SHP77 (cell line): ENCODE data around the gene COQ8B.
"Not testable (repeated sequence)": the region's sequence is repeated elsewhere in the genome, so short reads cannot be mapped to it uniquely, and the experiment has no call there.

Experiments
- DNase-seq, 2 experiments: peaks; one replicate each; lab custom pipeline; 2025; lab: John Stamatoyannopoulos, UW

The COQ8B gene

DNA sequence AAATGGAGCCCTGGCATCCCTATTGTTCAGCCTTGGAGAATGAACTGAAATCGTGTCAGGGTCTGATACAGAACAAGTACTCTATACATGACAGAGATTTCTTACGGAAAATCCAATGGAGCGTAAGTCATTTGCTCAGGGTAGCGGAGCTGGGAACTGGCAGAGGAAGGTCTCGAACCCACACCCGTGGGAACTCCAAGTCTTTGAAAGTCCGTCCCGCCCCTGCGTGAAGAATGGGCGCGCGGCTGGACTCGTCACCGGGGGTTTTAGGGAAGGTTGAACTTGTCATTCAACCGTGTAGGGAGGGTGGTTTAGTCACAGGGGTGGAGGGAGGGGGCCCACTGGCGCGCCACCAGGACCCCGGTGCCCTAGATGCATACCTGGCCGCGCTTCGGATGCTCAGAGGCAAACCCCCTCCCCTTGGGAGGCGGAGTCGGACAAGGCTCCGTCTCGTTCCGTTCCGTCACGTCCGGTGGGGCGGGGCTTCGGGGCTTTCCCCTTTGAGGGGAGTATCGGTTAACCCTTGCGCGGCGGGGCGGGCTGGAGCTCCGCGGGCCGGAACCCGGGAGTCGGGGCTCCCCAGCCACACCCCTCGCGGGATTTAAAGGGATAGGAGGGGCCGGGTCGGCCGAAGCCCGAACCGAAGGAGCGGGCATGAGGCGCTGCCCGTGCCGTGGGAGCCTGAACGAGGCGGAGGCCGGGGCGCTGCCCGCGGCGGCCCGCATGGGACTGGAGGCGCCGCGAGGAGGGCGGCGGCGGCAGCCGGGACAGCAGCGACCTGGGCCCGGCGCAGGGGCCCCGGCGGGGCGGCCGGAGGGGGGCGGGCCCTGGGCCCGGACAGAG is at the start of gene COQ8B, which contains the start of gene ITPKC:
Gene COQ8B, minus strand, starts transcription at position 405 of the 843 bp plus-strand sequence. CDS start 2,254 bp downstream, outside the sequence.
Gene ITPKC, plus strand, starts transcription at position 631 of the 843 bp plus-strand sequence. Its CDS starts 24 bp downstream, at position 655.
- DNase-seq: peak; percentile 99

DNA sequence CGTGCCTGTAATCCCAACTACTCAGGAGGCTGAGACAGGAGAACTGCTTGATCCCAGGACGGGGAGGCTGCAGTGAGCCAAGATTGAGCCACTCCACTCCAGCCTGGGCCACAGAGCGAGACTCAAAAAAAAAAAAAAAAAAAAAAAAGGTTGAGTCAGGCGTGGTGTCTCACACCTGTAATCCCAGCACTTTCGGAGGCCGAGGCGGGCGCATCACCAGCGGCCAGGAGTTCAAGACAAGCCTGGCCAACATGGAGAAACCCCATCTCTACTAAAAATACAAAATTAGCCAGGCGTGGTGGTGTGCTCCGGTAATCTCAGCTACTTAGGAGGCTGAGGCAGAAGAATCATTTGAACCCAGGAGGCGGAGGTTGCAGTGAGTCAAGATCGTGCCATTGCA is 49.7 kb upstream of the COQ8B start:
- not testable (repeated sequence) for DNase-seq

DNA sequence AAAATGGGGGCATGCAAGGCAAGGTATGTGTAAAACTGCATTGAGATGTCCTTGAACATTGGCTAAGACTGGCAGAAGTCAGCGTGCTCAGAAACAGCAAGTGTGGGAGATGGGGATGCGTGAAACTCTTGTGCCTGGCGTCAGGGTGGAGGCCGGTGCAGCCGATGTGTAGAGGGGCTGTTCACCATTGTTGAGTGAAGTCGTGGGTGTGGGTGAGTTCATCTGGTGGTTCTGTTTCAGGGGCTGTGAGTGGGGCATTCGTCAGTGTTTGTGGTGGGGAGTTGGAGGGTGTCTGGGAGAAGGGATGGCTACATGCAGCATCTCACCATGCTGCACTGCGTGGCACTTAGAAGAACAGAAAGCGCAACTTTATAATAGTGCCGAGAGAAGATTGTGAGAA is 47.3 kb upstream of the COQ8B start:
- no peak for DNase-seq

DNA sequence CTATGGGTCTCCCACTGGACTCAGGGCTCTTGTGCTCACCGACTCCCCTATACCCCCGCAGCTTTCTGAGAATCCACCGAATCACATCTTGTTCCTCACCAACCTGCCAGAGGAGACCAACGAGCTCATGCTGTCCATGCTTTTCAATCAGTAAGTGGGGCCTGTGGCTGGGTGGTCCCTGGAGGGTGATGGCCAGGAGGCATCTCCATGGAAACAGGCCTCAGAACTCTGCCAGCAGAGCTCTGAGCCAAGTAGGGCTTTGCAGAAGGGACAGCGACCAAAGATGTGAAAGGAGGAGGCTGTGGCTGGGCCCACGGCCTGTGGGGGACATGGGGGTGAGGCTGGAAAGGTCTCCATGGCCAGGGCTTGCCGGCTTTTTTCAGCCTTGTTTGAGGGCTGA is 46.8 kb upstream of the COQ8B start:
- DNase-seq: no peak

DNA sequence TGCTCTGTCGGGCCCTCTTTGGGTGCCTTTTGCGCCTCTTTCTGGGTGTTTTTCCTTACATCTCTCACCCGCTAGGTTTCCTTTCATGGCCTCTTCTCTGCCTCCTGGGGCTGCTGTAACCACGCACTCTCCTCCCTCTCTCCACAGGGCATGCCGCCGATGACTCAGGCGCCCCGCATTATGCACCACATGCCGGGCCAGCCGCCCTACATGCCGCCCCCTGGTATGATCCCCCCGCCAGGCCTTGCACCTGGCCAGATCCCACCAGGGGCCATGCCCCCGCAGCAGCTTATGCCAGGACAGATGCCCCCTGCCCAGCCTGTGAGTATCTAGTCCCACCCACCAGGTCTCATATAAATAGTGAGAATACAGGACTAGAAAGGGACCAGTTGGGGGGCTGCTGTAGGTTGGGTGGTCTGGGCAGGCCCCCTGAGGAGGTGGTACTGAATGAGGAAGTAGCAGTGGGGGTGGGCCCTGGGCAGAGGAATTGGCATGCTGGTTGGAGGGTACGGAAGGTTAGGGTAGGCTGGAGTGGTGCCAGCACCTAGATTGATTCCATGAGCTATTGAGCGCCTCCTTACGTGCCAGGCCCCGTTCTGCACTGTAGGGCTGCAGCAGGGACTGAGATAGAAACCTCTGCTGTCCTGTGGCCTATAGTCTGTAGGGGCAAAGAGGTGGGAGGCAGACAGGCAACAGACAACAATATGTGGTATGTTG is 46.2 kb upstream of the COQ8B start:
- no peak for DNase-seq

DNA sequence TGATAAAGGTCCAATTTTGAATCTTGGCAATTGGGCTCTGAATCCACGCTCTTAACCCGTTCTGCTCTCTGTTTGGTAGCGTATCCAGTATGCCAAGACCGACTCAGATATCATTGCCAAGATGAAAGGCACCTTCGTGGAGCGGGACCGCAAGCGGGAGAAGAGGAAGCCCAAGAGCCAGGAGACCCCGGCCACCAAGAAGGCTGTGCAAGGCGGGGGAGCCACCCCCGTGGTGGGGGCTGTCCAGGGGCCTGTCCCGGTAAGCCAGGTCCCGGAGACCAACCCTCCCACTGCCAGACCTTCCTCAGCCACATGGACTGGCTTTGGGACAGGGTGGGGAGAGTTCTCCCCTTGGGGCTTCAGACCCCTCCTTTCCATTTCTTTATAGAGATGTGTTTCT is 42.7 kb upstream of the COQ8B start:
- no peak for DNase-seq

DNA sequence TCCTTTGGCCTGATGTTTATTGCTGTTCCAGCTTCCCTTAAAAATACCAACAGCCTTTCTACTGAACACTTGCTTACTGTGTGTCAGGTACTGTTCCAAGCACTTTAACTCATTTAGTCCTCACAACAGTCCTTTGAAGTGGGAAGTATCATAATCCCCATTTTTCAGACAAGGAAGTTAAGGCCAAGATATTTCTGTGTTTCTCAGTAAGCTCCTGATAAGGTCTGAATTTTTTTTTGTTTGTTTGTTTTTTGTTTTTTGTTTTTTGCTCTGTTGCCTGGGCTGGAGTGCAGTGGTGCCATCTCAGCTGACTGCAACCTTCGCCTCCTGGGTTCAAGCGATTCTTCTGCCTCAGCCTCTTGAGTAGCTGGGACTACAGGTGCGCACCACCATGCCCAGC is 41.8 kb upstream of the COQ8B start:
- no peak for DNase-seq

DNA sequence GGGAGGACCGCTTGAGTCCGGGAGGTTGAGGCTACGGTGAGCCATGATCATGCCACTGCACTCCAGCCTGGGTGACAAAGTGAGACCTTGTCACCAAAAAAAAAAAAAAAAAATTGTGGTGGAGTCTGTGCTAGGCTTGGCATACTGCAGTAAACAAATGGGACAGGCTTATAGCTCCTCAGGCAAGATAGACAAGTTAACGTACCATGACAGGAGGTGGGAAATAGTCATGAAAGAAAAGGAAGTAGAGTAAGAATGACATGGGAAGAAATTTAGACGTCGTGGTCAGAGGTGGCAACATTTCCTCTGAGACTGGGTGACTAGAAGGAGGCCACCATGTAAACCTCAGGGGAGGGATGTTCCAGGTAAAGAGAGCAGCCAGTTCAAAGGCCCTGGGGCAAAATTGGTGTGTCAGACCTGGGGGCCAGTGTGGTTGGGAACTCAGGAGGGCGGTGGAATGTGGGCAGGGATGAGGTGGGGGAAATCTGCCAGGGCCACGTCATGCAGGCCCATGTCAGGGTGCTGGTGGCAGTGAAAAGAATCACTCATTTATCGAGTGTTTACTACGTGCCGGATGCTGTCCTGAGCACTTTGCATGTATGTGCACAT is 39.9 kb upstream of the COQ8B start:
- no peak for DNase-seq

DNA sequence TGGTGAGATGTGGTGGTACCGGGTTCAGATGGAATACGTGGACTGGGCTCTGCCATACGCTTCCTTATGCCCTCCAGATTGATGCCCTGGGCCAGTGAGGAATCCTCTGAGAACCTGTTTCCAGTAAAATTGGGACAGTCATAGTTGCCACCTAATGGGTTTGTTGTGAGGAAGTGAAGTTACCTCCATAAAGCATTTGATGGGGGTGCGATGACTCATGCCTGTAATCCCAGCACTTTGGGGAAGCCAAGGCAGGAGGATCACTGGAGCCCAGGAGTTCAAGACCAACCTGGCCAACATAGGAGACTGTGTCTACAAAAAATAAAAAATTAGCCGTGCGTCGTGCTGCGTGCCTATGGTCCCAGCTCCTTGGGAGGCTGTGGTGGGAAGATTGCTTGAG is 39.1 kb upstream of the COQ8B start:
- DNase-seq: no peak

DNA sequence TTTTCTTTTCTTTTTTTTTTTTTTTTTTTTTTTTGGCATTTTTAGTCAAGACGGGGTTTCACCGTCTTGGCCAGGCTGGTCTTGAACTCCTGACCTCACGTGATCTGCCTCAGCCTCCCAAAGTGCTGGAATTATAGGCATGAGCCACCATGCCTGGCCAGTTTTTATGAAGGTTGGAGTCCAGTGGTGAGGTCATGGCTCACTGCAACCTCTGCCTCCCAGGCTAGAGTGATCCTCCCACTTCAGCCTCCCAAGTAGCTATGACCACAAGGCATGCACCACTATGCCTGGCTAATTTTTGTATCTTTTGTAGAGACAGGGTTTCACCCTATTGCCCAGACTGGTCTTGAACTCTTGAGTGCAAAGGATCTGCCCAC is 38.5 kb upstream of the COQ8B start:
- no peak for DNase-seq

DNA sequence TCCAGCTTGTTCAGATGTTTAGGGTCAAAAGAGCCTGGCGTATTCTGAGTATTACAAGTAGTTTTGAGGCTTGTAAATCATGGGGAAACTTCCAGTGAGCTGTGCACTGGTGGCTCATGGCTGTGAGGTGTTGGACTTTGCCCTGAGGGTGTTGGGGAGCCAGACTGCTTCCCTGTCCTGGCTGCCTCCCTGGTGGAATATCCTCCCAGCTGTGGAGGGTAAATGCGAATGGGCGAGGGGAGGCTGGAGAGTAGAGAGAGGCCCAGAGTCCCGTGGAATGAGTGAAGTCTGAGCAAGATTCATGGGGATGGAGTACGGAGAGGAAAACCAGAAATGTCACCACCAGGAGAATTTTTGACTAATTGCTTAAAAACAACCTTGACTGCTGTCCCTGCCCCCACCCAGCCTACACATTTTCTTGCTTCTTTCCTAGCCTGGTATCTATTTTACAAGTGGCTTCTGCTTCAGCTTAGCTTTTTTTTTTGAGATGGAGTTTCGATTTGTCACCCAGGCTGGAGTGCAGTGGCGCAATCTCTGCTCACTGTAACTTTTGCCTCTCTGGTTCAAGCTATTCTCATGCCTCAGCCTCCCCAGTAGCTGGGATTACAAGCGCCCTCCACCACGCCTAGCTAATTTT is 38.0 kb upstream of the COQ8B start:
- DNase-seq: no peak

DNA sequence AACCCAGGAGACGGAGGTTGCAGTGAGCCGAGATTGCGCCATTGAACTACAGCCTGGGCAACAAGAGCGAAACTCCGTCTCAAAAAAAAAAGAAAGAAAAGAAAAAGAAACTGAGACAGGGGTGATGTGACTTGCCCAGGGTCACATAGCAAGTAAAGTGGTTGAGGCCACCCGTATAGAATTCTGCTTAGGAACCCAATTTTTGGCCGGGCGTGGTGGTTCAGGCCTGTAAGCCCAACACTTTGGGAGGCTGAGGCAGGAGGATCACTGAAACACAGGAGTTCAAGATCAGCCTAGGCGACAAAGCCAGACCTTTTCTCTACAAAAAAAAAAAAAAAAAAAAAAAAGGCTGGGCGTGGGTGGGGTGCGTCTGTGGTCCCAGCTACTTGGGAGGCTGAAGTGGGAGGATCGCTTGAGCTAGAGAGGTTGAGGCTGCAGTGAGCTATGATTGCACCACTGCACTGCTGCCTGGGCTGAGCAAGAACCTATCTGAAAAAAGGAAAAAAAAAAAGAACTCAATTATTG is 35.6 kb upstream of the COQ8B start:
- no peak for DNase-seq

DNA sequence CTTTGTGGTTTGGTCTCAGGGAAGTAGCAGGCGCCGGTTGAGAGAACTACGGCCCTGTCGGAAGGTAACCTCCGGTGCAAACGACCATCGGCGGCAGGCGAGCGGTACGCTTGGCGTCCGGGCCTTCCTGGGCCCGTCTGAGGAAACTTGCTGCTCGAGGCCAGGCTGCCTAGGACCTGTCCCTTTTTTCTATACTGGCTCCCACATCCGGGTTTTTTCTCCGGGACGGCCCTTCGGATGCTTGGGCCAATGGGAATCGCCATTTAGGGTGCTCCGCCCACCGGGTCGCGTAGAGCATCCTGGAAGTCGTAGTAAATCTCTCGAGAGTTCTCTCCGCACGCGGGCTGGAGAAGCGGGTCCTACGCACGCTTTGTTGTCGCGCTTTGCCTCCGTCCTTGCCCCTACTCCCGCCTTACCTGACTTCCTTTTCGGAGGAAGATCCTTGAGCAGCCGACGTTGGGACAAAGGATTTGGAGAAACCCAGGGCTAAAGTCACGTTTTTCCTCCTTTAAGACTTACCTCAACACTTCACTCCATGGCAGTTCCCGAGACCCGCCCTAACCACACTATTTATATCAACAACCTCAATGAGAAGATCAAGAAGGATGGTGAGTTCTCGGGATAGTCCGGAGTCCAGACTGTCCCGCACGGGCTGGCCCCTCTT is 34.3 kb upstream of the COQ8B start, which contains the start of gene SNRPA:
Gene SNRPA, plus strand, starts transcription at position 330 of the 664 bp plus-strand sequence. Its CDS starts 206 bp downstream, at position 536.
- peak; percentile 100 for DNase-seq

DNA sequence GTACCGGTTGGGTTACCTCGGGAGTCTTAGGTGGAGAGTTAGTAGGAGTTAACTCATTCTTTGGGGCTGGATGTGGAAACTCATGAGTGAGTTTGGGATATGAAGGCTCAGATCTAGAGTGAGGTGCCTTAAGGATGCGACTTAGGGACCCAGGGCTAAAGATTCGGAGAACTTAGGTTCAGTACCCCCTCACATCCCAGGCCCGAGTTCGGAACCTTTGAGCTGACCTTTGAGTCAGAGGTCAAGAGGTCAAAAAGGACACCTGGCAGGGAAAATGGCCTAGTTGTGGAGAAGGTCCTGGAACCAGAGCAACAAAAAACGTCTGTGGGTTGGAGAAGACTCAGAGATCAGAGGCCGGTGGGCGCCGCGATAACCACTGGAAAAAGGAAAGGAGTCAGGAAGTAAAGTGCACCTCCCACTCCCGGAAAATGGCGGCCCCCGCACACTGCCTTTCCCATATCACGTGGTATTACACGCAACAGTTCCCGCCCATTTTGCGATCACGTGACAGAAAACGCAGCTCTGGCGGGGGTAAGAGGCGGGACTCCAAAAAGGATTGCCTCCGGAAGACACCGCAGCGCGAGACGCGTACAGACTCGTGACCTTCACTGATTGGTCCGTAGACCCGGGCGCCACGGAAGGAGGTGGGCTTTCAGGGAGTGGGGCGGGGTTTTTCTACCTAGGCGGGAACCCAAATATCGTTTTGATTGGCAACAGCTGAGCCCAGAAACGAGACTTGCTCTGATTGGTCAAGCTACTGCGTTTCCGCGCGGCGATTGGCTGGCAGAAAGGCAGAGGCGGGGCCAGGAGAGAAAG is 33.6 kb upstream of the COQ8B start, which contains the start of gene ACTMAP:
Gene ACTMAP, minus strand, starts transcription at position 420 of the 816 bp plus-strand sequence. CDS start 674 bp downstream, outside the sequence.
- DNase-seq: peak; percentile 100

DNA sequence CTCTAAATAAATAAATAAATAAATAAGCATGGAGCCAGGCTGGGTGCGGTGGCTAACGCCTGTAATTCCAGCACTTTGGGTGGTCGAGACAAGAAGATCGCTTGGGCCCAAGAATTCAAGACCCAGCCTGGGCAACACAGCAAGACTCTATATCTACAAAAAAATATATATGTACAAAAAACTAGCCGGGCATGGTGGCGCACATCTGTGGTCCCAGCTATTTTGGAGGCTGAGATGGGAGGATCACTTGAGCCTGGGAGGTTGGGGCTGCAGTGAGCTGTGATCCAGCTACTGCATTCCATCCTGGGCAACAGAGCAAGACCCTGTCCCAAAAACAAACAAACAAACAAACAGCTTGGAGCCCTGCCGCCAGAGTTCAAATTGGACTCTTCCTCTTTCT is 30.9 kb upstream of the COQ8B start:
- DNase-seq: no peak

DNA sequence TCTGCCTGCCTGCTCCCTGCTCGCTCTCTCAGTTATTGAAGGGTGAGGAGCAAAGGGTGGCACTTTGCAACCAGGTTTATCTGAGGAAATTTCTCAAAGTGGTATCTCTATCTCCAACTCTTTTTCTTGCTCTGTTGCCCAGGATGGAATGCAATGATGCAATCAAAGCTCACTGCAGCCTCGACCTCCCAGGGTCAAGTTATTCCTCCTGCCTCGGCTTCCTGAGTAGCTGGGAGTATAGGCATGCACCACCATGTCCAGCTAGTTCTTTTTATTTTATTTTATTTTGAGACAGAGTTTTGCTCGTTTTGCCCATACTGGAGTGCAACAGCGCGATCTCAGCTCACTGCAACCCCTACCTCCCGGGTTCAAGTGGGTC is 28.7 kb upstream of the COQ8B start:
- DNase-seq: no peak

DNA sequence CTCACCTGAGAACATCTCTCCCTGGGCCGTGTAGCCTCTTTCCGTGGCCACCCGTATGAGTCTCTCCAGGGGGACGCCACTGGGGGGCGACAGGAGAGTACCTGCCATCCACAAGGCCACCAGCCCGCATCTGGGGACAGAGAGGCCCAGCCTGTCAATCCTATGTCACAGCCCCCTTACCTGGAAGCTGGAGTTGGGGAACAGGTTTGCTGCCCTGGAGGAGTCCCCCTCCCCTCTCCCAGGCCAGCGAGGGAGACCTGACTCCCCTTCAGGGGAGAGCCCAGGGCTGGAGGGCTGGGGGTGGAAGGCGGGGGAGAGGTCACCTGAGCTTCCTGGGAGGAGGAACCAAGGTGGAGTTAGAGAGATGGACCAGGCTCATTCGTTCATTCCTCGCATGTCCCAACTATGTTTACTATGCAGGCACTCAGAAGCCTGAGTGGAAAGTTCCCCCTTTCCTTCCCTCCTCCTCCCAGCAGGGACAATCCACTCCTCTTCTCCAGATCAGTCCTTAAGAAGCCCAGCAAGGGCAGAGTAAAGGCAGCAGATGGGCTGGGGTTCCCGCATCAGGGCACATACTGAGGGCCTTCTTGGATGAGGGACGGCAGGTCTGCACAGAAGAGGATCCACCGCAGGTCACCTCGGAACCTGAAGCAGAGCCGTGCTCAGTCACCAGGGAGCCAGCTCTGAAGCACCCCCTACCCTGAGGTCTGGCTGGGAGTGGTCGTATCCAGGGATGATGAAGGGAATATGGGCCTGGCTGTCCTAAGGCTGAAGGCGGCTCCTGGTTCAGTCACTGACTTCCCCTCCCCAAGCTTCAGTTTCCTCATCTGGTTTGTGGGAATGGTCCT is 28.1 kb upstream of the COQ8B start:
- no peak for DNase-seq

DNA sequence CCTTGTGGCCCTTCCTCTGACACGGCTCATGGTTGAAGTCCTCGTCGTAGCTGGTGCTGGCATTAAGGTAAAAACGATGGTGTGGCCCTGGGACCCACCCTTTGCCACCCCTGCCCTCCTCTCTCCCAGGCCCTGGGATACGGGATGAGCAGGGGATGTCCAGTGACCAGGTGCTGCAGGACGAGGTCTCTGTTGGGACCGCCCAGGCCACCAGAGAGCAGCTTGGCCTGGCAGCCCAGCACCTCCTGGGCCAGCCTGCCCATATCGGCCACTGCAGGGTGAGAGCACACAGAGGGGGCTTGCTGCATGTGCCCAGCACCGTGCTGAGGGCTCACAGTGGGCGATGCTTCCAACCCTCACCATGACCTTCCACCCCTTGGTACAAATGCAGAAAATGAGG is 27.2 kb upstream of the COQ8B start:
- DNase-seq: no peak

DNA sequence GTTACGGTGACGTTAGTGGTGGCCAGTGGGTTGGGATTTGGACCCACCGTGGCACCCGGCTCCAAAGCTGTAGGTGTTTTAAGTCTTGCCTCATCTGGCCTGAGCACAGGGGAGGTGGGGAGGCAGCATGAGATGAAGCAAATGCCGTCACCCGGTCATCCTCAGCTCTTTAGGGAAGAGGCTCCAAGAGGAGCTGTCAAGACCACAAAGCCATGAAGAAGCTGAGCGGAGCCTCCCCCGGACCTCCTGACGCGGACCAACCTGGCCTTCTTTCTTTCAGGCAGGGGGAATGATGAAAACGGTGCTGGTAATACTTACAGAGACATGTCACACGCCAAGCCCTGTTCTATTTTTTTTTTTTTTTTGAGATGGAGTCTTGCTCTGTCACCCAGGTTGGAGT is 26.2 kb upstream of the COQ8B start:
- no peak for DNase-seq

DNA sequence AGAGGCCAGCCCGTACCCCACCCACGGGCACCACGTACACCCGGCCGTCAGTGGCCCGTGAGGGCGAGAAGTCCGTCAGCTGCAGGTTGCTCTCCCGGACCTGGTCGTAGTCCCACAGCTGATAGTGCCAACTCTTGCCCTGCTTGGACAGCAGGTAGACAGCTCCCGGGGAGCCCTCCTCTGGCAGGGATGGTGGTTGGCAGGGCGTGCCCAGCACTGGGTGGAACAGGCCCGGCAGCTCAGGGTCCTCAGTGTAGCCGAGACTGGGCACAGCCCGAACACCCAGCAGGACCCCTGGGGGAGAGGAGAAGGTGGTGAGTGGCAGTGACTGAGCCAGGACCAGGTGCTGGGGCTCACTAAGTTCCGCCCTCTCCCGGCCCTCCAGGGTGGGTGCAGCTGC is 25.8 kb upstream of the COQ8B start:
- no peak for DNase-seq
